ENCODE results near the gene FLRT2. TPM values are rescaled to one million over a fixed set of nuclear protein-coding genes. Genes with fewer than 3 reads are reported as not detected.

Gene FLRT2
- total RNA-seq, 1 donor from 2014 or later: 24.6 TPM

GRCh38 chr14:85554106-85554505 lies 24.2 kb downstream of the FLRT2 start:
- TF ChIP-seq CTCF (IDR thresholded peaks at IDR 0.05): no peak
- intact Hi-C loops (cut with DNase I): no loop called here

GRCh38 chr14:85556267-85556666 lies 26.3 kb downstream of the FLRT2 start:
- DNase-seq (ENCODE audit: low spot score in 2 of 2): no peak
- Histone ChIP-seq H3K27me3 (no peaks in the 10 kb centered on the region), H3K27ac (no peak overlapping the region), H3K9me3 (no peaks in the 10 kb centered on the region), H3K36me3 (no peaks in the 10 kb centered on the region), H3K4me3 (no peak overlapping the region), H3K4me1 (no peaks in the 10 kb centered on the region)
- intact Hi-C loops (cut with DNase I): no loop called here
- no peak for TF ChIP-seq CTCF (IDR thresholded peaks at IDR 0.05)

More at GRCh38 chr14:85554106-85554505, 24.2 kb downstream of the FLRT2 start:
- no peaks in the 10 kb centered on the region for H3K9me3 ChIP-seq
- H3K4me1 ChIP-seq: no peaks in the 10 kb centered on the region
- H3K4me3 ChIP-seq: no peak overlapping the region
- H3K36me3 ChIP-seq: peaks cover 0 to under 1% of the 10 kb centered on the region in 2 donors
- no peak for DNase-seq (ENCODE audit: low spot score in 2 of 2)
- no peaks in the 10 kb centered on the region for H3K27me3 ChIP-seq
- no peak overlapping the region for H3K27ac ChIP-seq

GRCh38 chr14:85558505-85558904 lies 28.6 kb downstream of the FLRT2 start:
- intact Hi-C loops (cut with DNase I): no loop called here
- Histone ChIP-seq H3K9me3 (no peaks in the 10 kb centered on the region), H3K4me1 (no peaks in the 10 kb centered on the region), H3K27me3 (no peaks in the 10 kb centered on the region), H3K4me3 (no peak overlapping the region), H3K36me3 (no peaks in the 10 kb centered on the region), H3K27ac (no peak overlapping the region)
- no peak for DNase-seq (ENCODE audit: low spot score in 2 of 2)
- no peak for TF ChIP-seq CTCF (IDR thresholded peaks at IDR 0.05)

- H3K27me3 ChIP-seq: no peaks in the 10 kb centered on the region
- no peak overlapping the region for H3K27ac ChIP-seq
- H3K4me1 ChIP-seq: no peaks in the 10 kb centered on the region
- no peak overlapping the region for H3K4me3 ChIP-seq
- TF ChIP-seq CTCF (IDR thresholded peaks at IDR 0.05): no peak
- no peaks in the 10 kb centered on the region for H3K36me3 ChIP-seq
- H3K9me3 ChIP-seq: no peaks in the 10 kb centered on the region
- no peak for DNase-seq (ENCODE audit: low spot score in 2 of 2)
- intact Hi-C loops (cut with DNase I): no loop called here
Observed at GRCh38 chr14:85562630-85563029, 32.7 kb downstream of the FLRT2 start.

- Histone ChIP-seq H3K4me3 (no peak overlapping the region), H3K36me3 (peaks cover 0 to 5% of the 10 kb centered on the region in 2 donors), H3K27ac (no peak overlapping the region), H3K27me3 (no peaks in the 10 kb centered on the region), H3K9me3 (no peaks in the 10 kb centered on the region), H3K4me1 (no peaks in the 10 kb centered on the region)
- intact Hi-C loops (cut with DNase I): no loop called here
- DNase-seq (ENCODE audit: low spot score in 2 of 2): no peak
- no peak for TF ChIP-seq CTCF (IDR thresholded peaks at IDR 0.05)
Observed at GRCh38 chr14:85564841-85565527, 35.0 kb downstream of the FLRT2 start.

All from ascending aorta (tissue), 2 donors.